ENCODE results near the gene FAM163B.

Gene FAM163B

DNA sequence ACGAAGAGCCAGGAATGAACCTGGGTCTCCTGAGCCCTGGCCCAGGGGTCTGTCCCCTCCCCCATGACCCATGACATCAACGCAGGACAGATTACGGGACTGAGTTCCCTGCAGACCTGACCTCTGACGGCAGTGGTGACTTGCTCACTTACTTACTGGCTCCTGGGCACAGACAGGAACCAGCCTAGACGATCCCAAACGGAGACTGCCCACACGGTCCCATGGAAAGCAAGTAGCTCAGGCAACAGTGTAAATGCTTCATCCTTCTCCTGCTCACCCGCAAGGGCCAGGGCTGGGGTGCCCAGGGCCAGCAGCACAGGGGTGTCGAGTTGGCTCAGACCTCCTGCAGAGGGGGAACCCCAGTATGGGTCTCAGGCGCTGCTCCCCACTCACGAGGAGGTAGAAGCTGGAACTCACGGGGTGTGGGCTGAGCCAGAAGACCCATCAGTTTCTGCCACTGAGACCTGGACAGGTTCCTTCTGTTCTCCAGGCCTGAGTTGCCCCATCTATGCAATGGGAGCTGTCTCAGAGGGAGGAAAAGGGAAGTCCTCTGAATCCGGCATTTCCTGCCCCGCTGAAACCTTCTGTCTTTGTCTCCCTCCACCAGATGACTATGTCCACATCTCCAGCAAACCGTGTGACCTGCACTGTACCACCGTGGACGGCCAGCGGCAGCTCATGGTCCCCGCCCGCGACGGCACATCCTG is 69.0 kb downstream of the FAM163B start:
- no peak for DNase-seq

DNA sequence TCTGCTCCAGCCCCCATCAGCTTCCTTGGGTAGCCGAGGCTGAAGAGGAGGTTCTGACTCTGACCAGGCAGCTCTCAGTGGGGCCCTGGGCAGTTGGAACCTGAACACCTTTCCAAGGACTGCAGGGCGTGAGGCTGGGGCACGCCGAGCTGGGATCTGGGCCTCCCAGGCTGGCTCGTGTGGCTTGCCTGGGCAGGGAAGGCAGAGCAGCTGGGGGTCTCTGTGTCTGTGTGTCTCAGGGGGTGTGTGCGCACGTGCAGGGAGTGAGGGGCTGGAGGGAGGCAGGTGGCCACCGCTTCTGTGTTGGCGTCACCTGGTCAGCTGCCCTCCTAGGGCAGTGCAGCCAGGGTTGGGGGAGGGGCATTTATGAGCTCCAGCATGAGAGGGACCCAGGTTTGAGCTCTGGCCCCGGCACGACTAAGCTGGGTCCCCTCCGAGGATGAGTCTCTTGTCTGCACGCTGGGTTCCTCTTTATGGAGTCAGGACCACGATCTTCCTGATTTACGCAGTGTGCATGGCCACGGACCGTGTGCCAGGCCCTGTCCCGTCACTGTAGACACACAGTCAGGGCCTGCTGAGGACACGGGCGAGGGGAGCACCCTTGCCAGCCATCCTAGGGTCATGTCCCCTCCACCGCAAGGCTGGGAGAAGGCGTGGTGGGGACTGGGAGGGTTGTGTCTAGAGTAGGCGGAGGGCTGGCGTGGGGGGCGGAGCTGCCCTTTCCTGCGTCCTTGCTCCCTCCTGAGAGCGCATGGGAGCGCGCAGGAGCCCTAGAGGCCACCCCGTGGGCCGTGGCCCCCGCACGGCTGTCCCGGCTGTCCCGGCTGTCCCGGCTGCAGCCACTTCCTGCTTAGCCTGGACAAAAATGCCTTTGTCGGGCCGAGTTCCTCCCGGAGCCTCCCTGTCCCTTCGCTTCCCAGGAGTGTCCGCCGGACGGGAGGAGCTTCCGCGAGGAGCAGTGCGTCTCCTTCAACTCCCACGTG is 70.0 kb downstream of the FAM163B start:
- no peak for DNase-seq

DNA sequence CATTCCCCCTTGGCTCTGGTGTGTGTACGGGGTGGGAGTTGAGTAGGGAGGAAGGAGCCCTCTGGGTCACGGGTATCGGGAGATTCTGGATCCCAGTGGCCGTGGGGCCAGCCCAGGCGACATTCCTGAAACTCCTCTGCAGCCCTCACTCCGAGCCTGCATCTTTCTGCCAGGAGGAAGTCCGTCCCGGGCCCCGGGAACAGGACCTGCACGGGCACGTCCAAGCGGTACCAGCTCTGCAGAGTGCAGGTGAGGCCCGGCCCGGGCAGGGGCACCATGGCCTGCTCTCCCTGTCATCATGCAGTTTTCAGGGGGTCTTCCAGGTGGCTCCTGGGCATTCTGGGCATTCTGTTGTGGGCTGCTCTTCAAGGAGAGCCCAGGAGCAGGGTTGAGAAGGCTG is 71.0 kb downstream of the FAM163B start:
- no peak for DNase-seq

DNA sequence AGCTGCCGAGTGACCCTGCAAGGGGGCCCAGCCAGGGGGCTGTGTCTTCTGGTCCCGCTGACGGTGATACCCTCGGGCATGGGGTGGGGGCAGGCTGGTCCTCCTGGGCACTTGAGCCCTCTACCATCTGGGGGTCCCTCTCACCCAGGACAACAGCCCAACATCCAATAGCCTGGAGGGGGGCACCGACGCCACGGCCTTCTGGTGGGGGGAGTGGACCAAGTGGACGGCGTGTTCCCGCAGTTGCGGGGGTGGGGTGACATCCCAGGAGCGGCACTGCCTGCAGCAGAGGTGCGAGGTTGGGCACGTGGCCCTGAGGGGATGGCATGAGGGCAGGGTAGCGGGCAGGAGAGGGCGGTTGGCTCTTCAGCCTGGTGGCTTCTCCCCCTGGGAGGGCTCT is 71.9 kb downstream of the FAM163B start:
- no peak for DNase-seq

DNA sequence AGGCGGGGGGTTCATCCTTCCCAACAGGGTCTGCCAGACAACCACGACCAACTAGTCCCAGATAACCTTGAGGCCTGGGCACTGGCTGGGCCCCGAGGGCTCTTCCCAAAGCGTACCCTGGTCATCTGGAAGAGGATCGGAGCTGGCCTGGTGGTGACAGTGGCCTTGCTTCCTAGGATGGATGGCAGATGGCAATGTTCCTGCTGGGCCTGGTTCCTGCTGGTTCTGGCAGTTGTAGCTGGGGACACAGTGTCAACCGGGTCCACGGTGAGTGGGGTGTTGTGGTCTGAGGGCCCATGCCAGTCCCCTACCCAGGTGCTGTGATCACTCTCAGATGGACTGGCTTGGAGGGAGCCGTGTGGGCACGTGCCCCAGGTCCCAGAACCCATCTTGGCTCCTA is 72.7 kb downstream of the FAM163B start:
- no peak for DNase-seq

DNA sequence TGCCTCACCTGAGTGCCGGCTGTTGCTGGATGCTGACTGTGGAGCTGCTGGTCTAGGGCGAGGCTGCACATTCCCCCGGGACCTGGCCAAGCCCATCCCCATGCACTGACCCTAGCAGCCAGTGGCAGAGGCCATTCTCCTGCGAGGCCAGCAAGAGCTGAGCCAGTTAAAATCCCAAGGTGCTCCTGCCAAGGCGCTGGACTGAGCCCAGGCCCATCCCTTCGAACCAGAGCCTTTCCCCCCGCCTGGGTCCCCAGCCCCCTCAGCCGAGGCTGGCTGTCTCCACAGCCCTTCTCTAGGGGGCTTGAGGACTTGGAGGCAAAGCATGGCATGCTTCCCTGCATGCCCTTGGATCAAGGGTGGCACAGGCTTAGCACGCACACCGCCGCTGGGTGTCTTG is 73.1 kb downstream of the FAM163B start:
- DNase-seq = no peak

DNA sequence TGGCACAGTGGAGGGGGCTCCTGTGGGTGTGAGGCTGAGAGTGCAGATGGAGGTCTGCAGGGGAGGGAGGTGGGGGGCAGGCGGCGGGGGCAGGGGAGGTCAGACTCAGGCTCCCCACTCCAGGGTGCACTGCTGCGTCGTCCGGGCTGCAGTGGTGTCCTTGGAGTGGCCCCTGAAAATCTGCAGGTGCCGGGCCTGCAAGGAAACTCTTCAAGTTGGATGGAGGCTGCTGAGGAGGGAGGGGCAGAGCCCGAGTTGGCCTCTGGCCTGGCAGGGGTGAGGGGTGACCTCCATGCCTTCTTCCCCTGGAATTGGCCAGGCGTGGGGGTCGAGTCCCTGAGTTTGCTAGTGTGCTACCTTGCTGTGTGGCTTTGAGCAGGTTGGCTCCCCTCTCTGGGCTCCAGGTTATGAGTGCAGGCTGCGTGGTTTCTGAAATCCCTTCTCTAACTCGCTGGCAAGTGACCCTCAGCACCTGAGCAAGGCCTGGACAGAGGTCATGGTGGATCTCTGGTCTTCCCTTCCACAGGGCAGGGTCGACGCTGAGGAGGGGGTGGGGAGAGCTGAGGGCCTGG is 73.8 kb downstream of the FAM163B start:
- DNase-seq = no peak

DNA sequence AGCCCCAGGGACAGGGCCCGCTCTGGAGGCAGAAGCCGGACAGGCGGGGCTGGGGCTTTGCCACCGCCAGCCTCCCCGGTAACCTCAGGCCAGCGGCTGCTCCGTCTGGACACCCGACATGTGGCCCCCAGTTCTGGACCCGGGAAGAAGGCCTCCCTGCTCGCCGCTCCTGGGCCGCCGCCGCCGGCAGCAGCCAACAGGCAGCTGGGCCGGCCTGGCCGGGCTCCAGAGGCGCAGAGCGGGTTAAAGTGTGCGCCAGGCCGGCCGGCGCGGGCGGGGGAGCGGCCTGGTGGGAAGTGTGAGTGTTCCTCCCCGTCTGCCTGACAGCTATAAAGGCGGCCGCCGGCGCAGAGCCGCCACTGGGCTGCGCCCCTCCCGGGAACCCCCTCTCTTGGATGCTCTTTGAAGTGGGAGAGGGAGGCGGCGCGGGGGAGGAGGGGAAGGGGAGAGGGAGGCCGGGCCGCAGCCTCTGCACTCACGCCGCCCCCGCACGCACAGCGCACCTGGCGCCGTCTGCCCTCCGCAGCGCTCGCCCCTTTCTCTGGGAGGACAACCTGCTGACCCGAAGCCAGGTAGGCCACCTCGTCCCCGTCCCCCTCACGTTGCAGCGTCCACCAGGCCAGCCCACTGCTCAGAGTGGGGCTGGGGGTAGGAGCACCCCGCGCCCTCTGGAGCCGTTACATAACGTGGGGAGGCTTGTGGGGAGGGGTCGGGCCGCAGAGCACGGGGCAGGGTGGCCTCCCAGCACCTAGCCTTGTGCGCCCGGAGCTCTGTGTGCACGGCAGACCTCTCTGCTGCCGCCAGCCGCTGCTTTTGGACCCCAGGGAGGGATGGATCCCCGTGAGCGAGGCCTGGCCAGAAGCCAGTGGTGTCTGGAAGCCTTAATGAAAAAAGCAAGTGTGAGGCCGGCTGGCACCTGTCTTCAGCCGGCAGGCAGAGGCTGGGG is 74.6 kb downstream of the FAM163B start, which contains the start of gene ADAMTSL2:
Gene ADAMTSL2 (plus strand): TSS at position 359 of the 946 bp plus-strand sequence. CDS start 2,009 bp downstream, outside the sequence.
- DNase-seq = peak; percentile 63 to 76

DNA sequence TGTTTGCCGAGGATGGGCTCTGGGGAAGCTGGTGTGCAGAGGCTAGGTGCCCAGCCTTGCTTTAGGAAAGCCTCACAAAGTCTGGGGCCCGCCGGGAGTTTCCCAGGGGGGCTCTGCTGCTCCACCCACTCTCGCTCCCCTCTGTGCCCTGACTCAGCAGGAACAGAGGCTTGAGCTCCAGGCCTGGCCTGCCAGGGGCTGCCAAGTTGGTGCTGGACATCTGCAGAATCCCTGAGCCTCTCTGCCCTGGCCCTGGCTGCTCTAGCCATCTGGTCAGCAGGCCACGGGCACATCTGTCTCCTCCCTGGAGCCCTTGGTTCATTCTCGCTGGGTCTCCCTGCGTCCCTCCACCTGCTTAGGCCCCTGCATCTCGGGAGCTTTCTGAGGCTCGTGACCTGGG is 75.3 kb downstream of the FAM163B start:
- DNase-seq = no peak

DNA sequence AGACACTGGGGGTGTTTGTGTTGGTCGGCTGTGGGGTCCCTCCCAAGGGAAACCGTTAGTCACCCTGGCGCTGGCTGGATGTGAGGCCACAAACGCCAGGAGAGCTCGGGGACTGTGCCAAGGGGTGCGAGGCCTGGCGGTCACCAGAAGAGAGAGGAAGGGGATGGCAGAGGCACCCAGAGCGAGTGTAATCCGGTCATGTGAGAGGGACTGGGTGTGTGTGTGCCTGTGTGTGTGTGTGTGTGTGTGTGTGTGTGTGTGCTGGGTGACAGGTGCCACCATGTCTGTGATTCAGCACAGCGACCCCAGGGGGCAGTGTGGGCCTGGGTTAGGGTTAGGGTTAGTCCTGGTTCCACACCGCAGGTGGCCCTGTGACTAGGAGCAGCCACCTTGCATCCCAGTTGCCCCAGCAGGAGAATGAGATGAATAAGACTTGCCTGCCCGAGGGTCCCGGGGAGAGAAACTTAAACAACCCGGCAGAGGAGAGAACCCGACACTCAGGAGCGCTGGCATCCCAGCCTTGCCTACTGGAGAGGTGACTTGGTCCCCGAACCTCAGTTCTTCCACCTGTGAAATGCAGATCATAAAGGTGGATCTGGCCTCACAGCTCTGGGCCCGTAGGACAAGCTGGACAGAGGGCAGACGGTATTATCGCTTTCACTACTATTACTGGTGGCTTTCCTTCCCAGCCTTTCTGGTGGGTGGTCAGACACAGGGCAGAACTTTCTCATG is 76.1 kb downstream of the FAM163B start:
- peak; percentile 63 to 73 for DNase-seq

DNA sequence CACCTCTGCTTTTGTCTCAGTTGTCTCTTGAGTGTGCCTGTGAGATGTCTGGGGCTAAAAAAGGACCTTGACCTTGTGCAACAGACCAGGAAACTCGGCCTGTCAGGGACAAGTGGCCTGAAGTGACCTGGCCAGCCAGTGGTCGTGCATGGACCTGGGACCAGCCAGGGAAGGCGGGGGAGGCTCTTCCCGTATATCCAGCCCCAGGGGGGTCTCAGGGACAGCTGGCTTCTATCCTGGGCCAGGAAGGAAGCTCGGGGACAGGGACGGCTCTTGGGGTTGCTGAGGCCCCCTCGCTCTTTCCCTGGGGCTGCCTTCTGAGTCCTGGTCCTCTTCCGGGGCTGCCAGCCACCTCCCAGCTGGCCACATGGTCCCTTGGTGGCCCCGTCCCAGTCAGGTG is 77.9 kb downstream of the FAM163B start:
- no peak for DNase-seq

DNA sequence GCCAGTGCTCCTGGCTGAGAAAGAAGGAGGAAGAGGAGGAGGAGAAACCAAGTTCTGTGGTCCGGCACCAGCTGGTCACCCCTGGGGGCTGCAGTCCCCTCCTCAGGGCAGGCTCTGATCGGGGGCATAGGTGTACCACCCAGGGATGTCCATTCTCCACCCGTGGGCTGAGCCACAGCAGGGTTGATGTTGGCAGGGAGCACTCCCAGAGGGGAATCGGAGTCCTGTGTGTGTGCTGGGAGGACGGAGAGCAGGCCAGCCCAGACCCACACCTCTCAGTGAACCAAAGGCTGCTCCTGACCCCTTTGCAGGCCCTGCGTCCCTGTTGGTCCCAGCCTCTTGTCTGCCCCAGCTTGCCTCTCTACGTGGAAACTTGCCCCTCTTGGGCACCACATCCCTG is 79.3 kb downstream of the FAM163B start:
- DNase-seq = no peak

DNA sequence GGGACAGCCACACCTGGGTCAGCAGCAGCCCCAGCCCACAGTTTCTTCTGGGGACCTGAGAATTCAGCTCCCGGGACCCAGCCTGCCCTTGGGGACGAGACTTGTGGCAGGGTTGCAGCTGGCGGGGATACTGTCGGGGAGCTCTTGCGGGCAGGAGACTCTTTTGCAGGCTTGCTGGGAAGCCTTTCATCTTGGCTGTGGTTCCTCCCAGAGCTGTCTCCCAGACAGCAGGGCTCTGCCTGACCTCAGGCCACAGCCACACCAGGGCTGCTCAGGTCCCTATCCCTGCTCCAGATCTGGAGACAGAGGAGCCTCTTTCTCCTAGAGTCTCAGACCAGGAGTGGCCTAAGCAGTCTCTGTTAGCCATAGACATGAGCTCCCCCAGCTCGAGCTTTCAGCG is 79.7 kb downstream of the FAM163B start:
- no peak for DNase-seq

DNA sequence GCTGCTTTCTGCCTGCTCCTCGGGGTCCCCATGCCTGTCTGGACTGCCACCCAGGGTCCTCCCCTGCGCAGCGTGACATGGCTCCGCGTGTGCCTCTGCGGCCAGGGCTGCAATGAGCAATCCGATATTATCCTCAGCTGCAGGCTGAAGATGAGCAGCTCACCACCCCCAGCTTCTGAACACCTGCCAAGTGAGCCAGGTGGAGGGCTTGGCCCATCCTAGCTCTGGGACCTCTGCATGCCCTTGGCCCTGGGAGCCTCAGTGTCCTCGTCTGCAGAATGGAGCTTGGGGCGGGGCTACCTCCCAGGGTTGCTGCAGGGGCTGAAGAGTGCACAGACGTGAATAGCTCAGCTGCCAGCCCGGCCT is 80.3 kb downstream of the FAM163B start:
- no peak for DNase-seq

DNA sequence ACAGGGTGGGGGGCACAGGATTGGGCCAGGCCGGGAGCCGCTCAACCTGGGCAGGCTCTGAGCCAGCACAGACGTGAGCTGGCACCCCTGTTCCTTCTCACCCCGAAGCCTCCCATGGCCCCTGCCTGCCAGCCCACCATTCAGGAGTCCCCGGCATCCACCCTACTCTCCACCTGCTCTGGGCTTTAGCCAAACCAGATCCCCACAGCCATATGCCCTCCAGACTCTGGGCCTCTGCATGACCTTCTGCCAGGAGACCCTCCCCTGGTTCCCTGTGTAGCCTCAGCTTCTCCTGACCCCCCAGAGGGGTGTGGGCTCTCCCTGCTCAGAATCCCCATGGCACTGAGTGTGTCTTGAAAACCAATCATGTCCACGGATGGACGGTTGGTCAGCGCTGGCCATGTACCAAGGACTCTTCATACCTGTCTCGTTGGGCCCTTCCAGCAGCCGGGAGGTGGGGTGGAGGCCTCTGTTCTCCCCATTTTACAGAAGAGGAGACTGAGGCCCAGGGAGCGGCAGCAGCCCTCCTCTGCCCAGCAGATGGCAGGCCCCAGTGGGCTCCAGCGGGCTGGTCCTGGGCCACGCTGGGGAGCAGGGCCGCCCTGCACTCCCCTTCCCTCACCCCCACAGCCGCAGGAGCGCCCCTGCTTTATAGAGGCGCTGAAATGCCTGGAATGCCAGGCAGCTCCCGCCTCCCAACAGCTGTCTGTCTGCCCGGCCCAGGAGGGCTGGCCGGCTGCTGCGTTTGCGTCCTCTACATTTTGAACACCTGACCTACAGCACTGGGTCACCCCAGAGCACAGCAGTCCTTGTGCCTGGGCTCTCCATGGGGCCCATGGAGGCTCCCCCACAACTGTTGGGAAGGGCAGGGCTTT is 81.0 kb downstream of the FAM163B start:
- no peak for DNase-seq

DNA sequence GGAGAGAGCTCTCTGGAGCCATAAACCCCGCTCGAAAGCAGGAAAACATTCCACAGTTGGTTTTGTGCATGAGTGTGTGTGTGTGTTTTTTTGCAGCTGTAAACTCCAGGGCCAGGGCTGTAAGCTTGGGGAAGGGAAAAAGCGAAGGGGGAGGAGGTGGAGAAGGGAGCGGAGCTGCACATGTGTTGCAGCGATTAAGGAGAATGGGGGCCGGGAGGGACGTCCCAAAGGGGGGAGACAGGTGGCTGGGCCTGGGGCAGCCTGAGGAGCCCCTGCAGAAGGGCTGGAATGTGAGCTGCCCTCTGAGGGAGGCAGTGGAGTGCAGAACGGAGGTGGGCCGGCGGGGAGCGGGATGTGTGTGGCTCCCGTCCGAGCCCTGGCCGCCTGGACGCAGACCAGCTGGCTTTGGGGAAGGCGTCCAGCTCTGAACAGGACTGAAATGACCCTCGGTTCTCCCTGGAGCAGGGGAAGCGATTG is 81.7 kb downstream of the FAM163B start:
- no peak for DNase-seq

All from activated CD4-positive, alpha-beta T cell treated with anti-CD3 and anti-CD28 coated beads for 4 hours (primary cell).